H1 (cell line): ENCODE measurements around the gene ZNF765. TPM values are rescaled to one million over a fixed set of nuclear protein-coding genes. Genes with fewer than 3 reads are reported as not detected.
"Not testable (repeated sequence)": the region's sequence is repeated elsewhere in the genome, so short reads cannot be mapped to it uniquely, and the experiment has no call there.

Experiments used
- CTCF ChIA-PET: fragments of 300-600 bp; sonication (Branson Sonifier 250); formaldehyde crosslinking; loops from one replicate; lab custom pipeline; 2021; ENCODE audit not compliant: partially characterized antibody; lab: Charles Lee
- POLR2A ChIA-PET: fragments of 300-600 bp; sonication (Branson Sonifier 250); formaldehyde crosslinking; loops from one replicate; lab custom pipeline; 2021; ENCODE audit warnings: inconsistent platforms; ENCODE audit not compliant: partially characterized antibody; lab: Charles Lee
- DNase-seq, 2 experiments: peaks; one replicate each; pipeline versions ENCODE4 v3.0.0 to v3.0.0-alpha.2; 2010 to 2022; ENCODE audit warnings: low spot score in 2 of 2, low read depth in 1 of 2, mixed read lengths in 1 of 2
- FAIRE-seq: peaks from 2 replicates; lab custom pipeline; 2011; peaks lifted over from hg19 to GRCh38; lab: Jason Lieb, UNC
- H2AFZ ChIP-seq: 2 replicates; pipeline ENCODE4 v1.8.1; 2012; ENCODE audit warnings: low read length, inconsistent platforms
- H2AK5ac ChIP-seq: 2 replicates; pipeline ENCODE4 v1.6.1; 2013; ENCODE audit warnings: low read depth, low read length
- H2BK120ac ChIP-seq: replicated peaks from 2 replicates; pipeline ENCODE3; 2013; ENCODE audit warnings: low read depth, low read length, inconsistent platforms
- H2BK12ac ChIP-seq: 2 replicates; pipeline ENCODE4 v1.6.1; 2013; ENCODE audit warnings: low read depth, low read length
- H2BK15ac ChIP-seq: 2 replicates; pipeline ENCODE4 v1.6.1; 2013; ENCODE audit warnings: low read length
- H2BK20ac ChIP-seq: 2 replicates; pipeline ENCODE4 v1.6.1; 2013; ENCODE audit warnings: low read length
- H2BK5ac ChIP-seq: 2 replicates; pipeline ENCODE4 v1.6.1; 2013; ENCODE audit warnings: low read depth, low read length
- H3K14ac ChIP-seq: 2 replicates; pipeline ENCODE4 v1.6.1; 2013; ENCODE audit warnings: inconsistent platforms; ENCODE audit not compliant: insufficient read length
- H3K18ac ChIP-seq: 2 replicates; pipeline ENCODE4 v1.6.1; 2013; ENCODE audit warnings: low read length; ENCODE audit errors: extremely low read depth
- H3K23ac ChIP-seq: 2 replicates; pipeline ENCODE4 v1.6.1; 2013; ENCODE audit warnings: inconsistent platforms; ENCODE audit not compliant: insufficient read length
- H3K23me2 ChIP-seq: 2 replicates; pipeline ENCODE4 v1.6.1; 2013; ENCODE audit warnings: low read depth, low read length
- H3K27ac ChIP-seq: 2 replicates; pipeline ENCODE4 v1.6.1; 2011; ENCODE audit warnings: low read depth, low read length, inconsistent platforms
- H3K27me3 ChIP-seq, 4 experiments: replicated peaks in 1 of 4; 1 replicate in 1 of 4; 2 replicates in 3 of 4; pipeline versions ENCODE4 v1.6.1 to v1.8.1; 2011 to 2013; ENCODE audit warnings: low read length in 3 of 4, mild to moderate bottlenecking in 3 of 4, inconsistent platforms in 2 of 4, mixed read lengths in 2 of 4, moderate library complexity in 1 of 4; ENCODE audit not compliant: control insufficient read depth in 3 of 4, insufficient read depth in 3 of 4; ENCODE audit errors: extremely low read depth in 1 of 4
- H3K36me3 ChIP-seq, 4 experiments: 2 replicates each; pipeline versions ENCODE4 v1.6.1 to v1.8.1; 2011 to 2013; ENCODE audit warnings: mild to moderate bottlenecking in 4 of 4, low read length in 3 of 4, moderate library complexity in 2 of 4, control low read depth in 1 of 4, inconsistent platforms in 1 of 4; ENCODE audit not compliant: insufficient read depth in 4 of 4, control insufficient read depth in 2 of 4
- H3K4ac ChIP-seq: replicated peaks from 2 replicates; pipeline ENCODE3; 2013; ENCODE audit warnings: low read length, low read depth, mixed read lengths, inconsistent platforms; ENCODE audit not compliant: insufficient read length
- H3K4me1 ChIP-seq, 4 experiments: replicated peaks in 1 of 4; 1 replicate in 1 of 4; 2 replicates in 3 of 4; pipeline versions ENCODE4 v1.6.1 to v1.8.1; 2011 to 2013; ENCODE audit warnings: low read length in 3 of 4, inconsistent platforms in 2 of 4, mixed read lengths in 1 of 4; ENCODE audit not compliant: insufficient read depth in 4 of 4, control insufficient read depth in 3 of 4
- H3K4me2 ChIP-seq, 2 experiments: 2 replicates each; pipeline versions ENCODE4 v1.6.1 to v1.8.1; 2011 to 2013; ENCODE audit warnings: low read depth in 2 of 2, low read length in 2 of 2, control low read depth in 1 of 2, inconsistent platforms in 1 of 2, mild to moderate bottlenecking in 1 of 2; ENCODE audit not compliant: insufficient read depth in 1 of 2
- H3K4me3 ChIP-seq, 4 experiments: fragments of 200-600, 300-600 bp in 1 of 4; sonication (generic), shearing (Covaris generic), sonication (Bioruptor Twin) in 1 of 4; 2 replicates each; pipeline versions ENCODE4 v1.5.1 to v1.8.1; 2011 to 2016; ENCODE audit warnings: low read length in 4 of 4, low read depth in 3 of 4, control low read depth in 2 of 4, inconsistent platforms in 2 of 4, mild to moderate bottlenecking in 2 of 4, mixed read lengths in 1 of 4, moderate library complexity in 1 of 4; ENCODE audit not compliant: insufficient read depth in 2 of 4; ENCODE audit errors: extremely low read depth in 1 of 4
- H3K56ac ChIP-seq: replicated peaks from 2 replicates; pipeline ENCODE3; 2013; ENCODE audit warnings: low read depth, mild to moderate bottlenecking, mixed read lengths, low read length, inconsistent platforms; ENCODE audit not compliant: insufficient read length
- H3K79me1 ChIP-seq: 2 replicates; pipeline ENCODE4 v1.6.1; 2013; ENCODE audit warnings: low read depth, low read length, control low read depth
- H3K79me2 ChIP-seq, 2 experiments: 2 replicates each; pipeline versions ENCODE4 v1.6.1 to v1.8.1; 2012 to 2013; ENCODE audit warnings: low read length in 2 of 2, mild to moderate bottlenecking in 2 of 2, inconsistent platforms in 1 of 2; ENCODE audit not compliant: insufficient read depth in 2 of 2, control insufficient read depth in 1 of 2
- H3K9ac ChIP-seq, 4 experiments: replicated peaks in 1 of 4; 1 replicate in 1 of 4; 2 replicates in 3 of 4; pipeline versions ENCODE4 v1.6.1 to v1.8.1; 2011 to 2013; ENCODE audit warnings: low read depth in 3 of 4, low read length in 3 of 4, control low read depth in 2 of 4, mild to moderate bottlenecking in 2 of 4, moderate library complexity in 2 of 4, inconsistent platforms in 1 of 4; ENCODE audit errors: extremely low read depth in 1 of 4
- H3K9me3 ChIP-seq, 2 experiments: 2 replicates each; pipeline versions ENCODE4 v1.6.1 to v1.8.1; 2012 to 2013; ENCODE audit warnings: mild to moderate bottlenecking in 2 of 2, moderate library complexity in 2 of 2, control low read depth in 1 of 2, inconsistent platforms in 1 of 2, low read depth in 1 of 2, low read length in 1 of 2, mixed read lengths in 1 of 2; ENCODE audit not compliant: insufficient read depth in 2 of 2
- H4K20me1 ChIP-seq, 2 experiments: replicated peaks in 1 of 2; 2 replicates each; pipeline versions ENCODE3 to v1.8.1; 2011 to 2013; ENCODE audit warnings: inconsistent platforms in 2 of 2, low read length in 2 of 2, mild to moderate bottlenecking in 1 of 2; ENCODE audit not compliant: insufficient read depth in 2 of 2, control insufficient read depth in 1 of 2
- H4K5ac ChIP-seq: 2 replicates; pipeline ENCODE4 v1.6.1; 2013; ENCODE audit warnings: low read length, low read depth, mixed read lengths, inconsistent platforms; ENCODE audit not compliant: insufficient read length
- H4K8ac ChIP-seq: 2 replicates; pipeline ENCODE4 v1.8.0; 2013; ENCODE audit warnings: mild to moderate bottlenecking, moderate library complexity, low read length, inconsistent platforms; ENCODE audit not compliant: insufficient read depth; ENCODE audit errors: extremely low read depth
- H4K91ac ChIP-seq: replicated peaks from 2 replicates; pipeline ENCODE3; 2013; ENCODE audit warnings: low read length, mixed read lengths, inconsistent platforms; ENCODE audit not compliant: insufficient read length
- RAD21 ChIP-seq, 2 experiments: IDR thresholded peaks in 1 of 2; conservative IDR thresholded peaks in 1 of 2; 2 replicates each; pipeline ENCODE4 v1.6.1; 2011; ENCODE audit warnings: low read depth in 2 of 2, low read length in 2 of 2, improper control_type of control experiment in 1 of 2, inconsistent platforms in 1 of 2, mild to moderate bottlenecking in 1 of 2, moderate library complexity in 1 of 2
- WGBS, 2 experiments: shearing (Covaris generic) in 1 of 2; methylation state at CpG; one replicate each; pipeline versions ENCODE4 v1.1.6 to v1.1.7; 2013 to 2015; ENCODE audit warnings: low lambda C conversion rate in 2 of 2, mixed read lengths in 2 of 2, inconsistent platforms in 1 of 2, low coverage in 1 of 2, missing lambda C conversion rate in 1 of 2; ENCODE audit not compliant: insufficient replicate concordance in 2 of 2, insufficient coverage in 1 of 2, insufficient read length in 1 of 2; ENCODE audit errors: extremely low coverage in 1 of 2, missing lambda C conversion rate in 1 of 2; 5-methylcytosine and 5-hydroxymethylcytosine counted together
- polyA plus RNA-seq, 7 experiments: library from polyadenylated mRNA; depleted of rRNA in 3 of 7; stranded (reverse) in 5 of 7; unstranded in 2 of 7; fragments of >200 nt in 5 of 7; fragments of 200-250 nt in 2 of 7; gene quantifications; 1 replicate in 5 of 7; 2 replicates in 1 of 7; 4 replicates in 1 of 7; pipeline versions ENCODE4 v1.2.1 to v1.2.3, GENCODE V29; 2011 to 2013; ENCODE audit warnings: missing spikeins in 2 of 7, mixed read lengths in 2 of 7
- total RNA-seq: library from RNA; stranded (reverse); fragmentation: NEBNext Ultra II Directional; extraction: Animal tissue kit (Norgen Biotek cat#: 25700); gene quantifications from 2 replicates; pipeline ENCODE4 v1.2.1, GENCODE V29; 2021
- TF ChIP-seq, protein P1 (sequence below), 3 experiments: IDR thresholded peaks; 1 replicate in 2 of 3; 2 replicates in 1 of 3; pipeline versions ENCODE4 v1.5.1 to v1.6.1; 2011; ENCODE audit warnings: low read length in 3 of 3, mild to moderate bottlenecking in 3 of 3, inconsistent platforms in 2 of 3, low read depth in 1 of 3, moderate library complexity in 1 of 3; ENCODE audit not compliant: insufficient read depth in 1 of 3; ENCODE audit errors: control extremely low read depth in 1 of 3

ZNF765 gene
- total and polyA plus RNA-seq, 2 of the 8 experiments (the other 6 are each of a cell fraction or from before 2014, with no cell fraction given), result 4.5 to 22.3 TPM

DNA sequence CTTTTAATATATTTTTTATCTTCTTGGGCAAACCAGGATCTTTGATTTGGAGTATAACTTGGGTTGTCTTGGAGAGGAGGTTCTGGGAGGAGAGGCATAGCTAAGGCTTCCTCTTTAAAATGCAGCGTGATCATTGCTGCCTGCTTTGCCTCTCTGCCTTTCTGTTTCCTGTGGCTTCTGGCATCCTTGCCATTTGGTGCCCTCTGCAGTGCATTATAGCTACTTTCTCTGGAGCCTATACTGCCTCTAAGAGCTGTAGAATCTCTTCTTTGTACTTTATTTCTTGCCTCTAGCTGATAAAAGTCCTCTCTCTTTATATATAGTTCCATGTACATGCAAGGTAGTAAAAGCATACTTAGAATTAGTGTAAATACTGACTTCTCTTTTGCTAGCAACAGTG lies 79.9 kb downstream of the ZNF765 start:
- not testable (repeated sequence) for H3K23me2 ChIP-seq, H3K9me3 ChIP-seq, H4K91ac ChIP-seq, H2BK12ac ChIP-seq, H3K4me2 ChIP-seq, H3K79me1 ChIP-seq, H4K20me1 ChIP-seq, FAIRE-seq, H3K9ac ChIP-seq, H3K4ac ChIP-seq, H2BK20ac ChIP-seq, H3K56ac ChIP-seq, H4K8ac ChIP-seq, H3K4me3 ChIP-seq, H3K23ac ChIP-seq, H4K5ac ChIP-seq, H2AFZ ChIP-seq, H2AK5ac ChIP-seq, H3K14ac ChIP-seq, H2BK120ac ChIP-seq, H3K4me1 ChIP-seq, H3K18ac ChIP-seq, H3K27me3 ChIP-seq, H2BK5ac ChIP-seq, DNase-seq, H2BK15ac ChIP-seq, H3K27ac ChIP-seq
- ChIA-PET POLR2A (interaction anchor here (1.5 to 2.2 kb wide), 3 partner anchors 10 to 37 kb away, joined by 4 to 7 read pairs (median 5); no protein-coding TSS in a partner anchor), CTCF (interaction anchor here (0.6 to 2.6 kb wide), 10 partner anchors 10 to 377 kb away, joined by 3 to 18 read pairs (median 4); partner anchors contain the start of gene VN1R2)
- Histone ChIP-seq H3K36me3 (peaks cover 0 to 21% (median 10%) of the 10 kb centered on the region in 4 experiments; a peak in 7 of 8 replicates), H3K79me2 (peaks cover 0 to 43% of the 10 kb centered on the region in 2 experiments; a peak in 2 of 4 replicates)
- WGBS, 2 experiments, result 80% methylated on average over 1 of the region's 1 CpG; no CpG with 5 or more reads in 1 of the 2 experiments
- peak; percentile 45 to 60 for TF ChIP-seq RAD21 (IDR thresholded peaks at IDR 0.05 in 1 of 2, conservative IDR thresholded peaks at IDR 0.05 in 1 of 2; ENCODE audit: low read depth in 2 of 2, low read length in 2 of 2)
- TF ChIP-seq, protein P1, sequence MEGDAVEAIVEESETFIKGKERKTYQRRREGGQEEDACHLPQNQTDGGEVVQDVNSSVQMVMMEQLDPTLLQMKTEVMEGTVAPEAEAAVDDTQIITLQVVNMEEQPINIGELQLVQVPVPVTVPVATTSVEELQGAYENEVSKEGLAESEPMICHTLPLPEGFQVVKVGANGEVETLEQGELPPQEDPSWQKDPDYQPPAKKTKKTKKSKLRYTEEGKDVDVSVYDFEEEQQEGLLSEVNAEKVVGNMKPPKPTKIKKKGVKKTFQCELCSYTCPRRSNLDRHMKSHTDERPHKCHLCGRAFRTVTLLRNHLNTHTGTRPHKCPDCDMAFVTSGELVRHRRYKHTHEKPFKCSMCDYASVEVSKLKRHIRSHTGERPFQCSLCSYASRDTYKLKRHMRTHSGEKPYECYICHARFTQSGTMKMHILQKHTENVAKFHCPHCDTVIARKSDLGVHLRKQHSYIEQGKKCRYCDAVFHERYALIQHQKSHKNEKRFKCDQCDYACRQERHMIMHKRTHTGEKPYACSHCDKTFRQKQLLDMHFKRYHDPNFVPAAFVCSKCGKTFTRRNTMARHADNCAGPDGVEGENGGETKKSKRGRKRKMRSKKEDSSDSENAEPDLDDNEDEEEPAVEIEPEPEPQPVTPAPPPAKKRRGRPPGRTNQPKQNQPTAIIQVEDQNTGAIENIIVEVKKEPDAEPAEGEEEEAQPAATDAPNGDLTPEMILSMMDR (IDR thresholded peaks at IDR 0.05; ENCODE audit: control extremely low read depth in 1 of 3, insufficient read depth in 1 of 3, low read depth in 1 of 3, low read length in 3 of 3), result peak in 2 of 3 experiments; percentile 14 to 22; a peak in 2 of 4 replicates
